Vagina (tissue), 2 donors: ENCODE measurements around the gene ZBTB49.

Source experiments
- CTCF ChIP-seq, 3 experiments: fragments of 450-650 bp in 2 of 3; fragments of 200-600 bp in 1 of 3; sonication (generic) in 1 of 3; IDR thresholded peaks; one replicate each; pipeline ENCODE4 v1.5.1; 2017 to 2019; ENCODE audit warnings: antibody characterized with exemption in 3 of 3, mild to moderate bottlenecking in 2 of 3, moderate library complexity in 2 of 3
- POLR2A ChIP-seq, 2 donors: fragments of 450-650 bp; IDR thresholded peaks; one replicate each; pipeline ENCODE4 v1.6.1; 2017; ENCODE audit warnings: antibody characterized with exemption in 2 of 2, mild to moderate bottlenecking in 2 of 2, moderate library complexity in 2 of 2
- POLR2AphosphoS5 ChIP-seq, 2 donors: sonication (generic); formaldehyde crosslinking; IDR thresholded peaks; one replicate each; pipeline ENCODE4 v1.9.0; 2017; ENCODE audit warnings: antibody characterized with exemption in 2 of 2, mild to moderate bottlenecking in 2 of 2, low read depth in 1 of 2; ENCODE audit not compliant: insufficient read depth in 1 of 2

GRCh38 chr4:4289597-4289940 is 482 bp upstream of the ZBTB49 start:
- TF ChIP-seq CTCF (IDR thresholded peaks at IDR 0.05) (no peak), POLR2A (IDR thresholded peaks at IDR 0.05) (no peak), POLR2AphosphoS5 (IDR thresholded peaks at IDR 0.05; ENCODE audit: insufficient read depth in 1 of 2, low read depth in 1 of 2) (no peak)
